GM20000 (cell line): ENCODE results near the gene UBC.
"Not testable (repeated sequence)": the region's sequence is repeated elsewhere in the genome, so short reads cannot be mapped to it uniquely, and the experiment has no call there.

Experiments used
- DNase-seq: peaks from one replicate; pipeline ENCODE4 v3.0.0; 2012; ENCODE audit warnings: low spot score
- CTCF ChIP-seq: IDR thresholded peaks from 2 replicates; pipeline ENCODE4 v1.5.1; 2012; ENCODE audit warnings: mild to moderate bottlenecking, control low read depth; ENCODE audit errors: extremely low read depth, missing control alignments

Gene UBC

GRCh38 chr12:124940393-124941169 lies 26.1 kb upstream of the UBC start:
- TF ChIP-seq CTCF, result peak; percentile 85
- peak; percentile 79 for DNase-seq

- TF ChIP-seq CTCF, result no peak
- no peak for DNase-seq
These were observed 25.6 kb upstream of the UBC start for GRCh38 chr12:124940143-124940392.

GRCh38 chr12:124939421-124940142 lies 25.1 kb upstream of the UBC start:
- DNase-seq, result peak; percentile 51
- TF ChIP-seq CTCF, result no peak

- peak; percentile 22 for TF ChIP-seq CTCF
These were observed 24.6 kb upstream of the UBC start for GRCh38 chr12:124939079-124939420.

GRCh38 chr12:124938587-124938986 lies 24.1 kb upstream of the UBC start:
- DNase-seq, result no peak
- no peak for TF ChIP-seq CTCF

More at GRCh38 chr12:124939079-124939420, 24.6 kb upstream of the UBC start:
- DNase-seq, result peak; percentile 16

- TF ChIP-seq CTCF, result no peak
- no peak for DNase-seq
These were observed 23.7 kb upstream of the UBC start for GRCh38 chr12:124938108-124938507.

- DNase-seq, result not testable (repeated sequence)
These were observed 17.1 kb upstream of the UBC start for GRCh38 chr12:124931528-124931927.

- no peak for DNase-seq
- no peak for TF ChIP-seq CTCF
These were observed 16.1 kb upstream of the UBC start for GRCh38 chr12:124930586-124930985.
